ENCODE data around the gene MSRB2. TPM values are rescaled to one million over a fixed set of nuclear protein-coding genes. Genes with fewer than 3 reads are reported as not detected.

The MSRB2 gene
- total RNA-seq, 1 experiment from 2014 or later = 25.1 TPM

Other genes with a start within 250 kb of the MSRB2 start
- gene ARMC3, start 167.5 kb upstream of the MSRB2 start, total RNA-seq (2014; rRNA removed; shearing (Covaris generic)) = not detected in 2 replicates
- not detected in 2 replicates for gene PTF1A, start 96.7 kb downstream of the MSRB2 start, total RNA-seq (2014; rRNA removed; shearing (Covaris generic))
- not detected in 2 replicates for gene C10orf67, start 249.2 kb downstream of the MSRB2 start, total RNA-seq (2014; rRNA removed; shearing (Covaris generic))